ENCODE measurements around the gene PAQR4. TPM values are rescaled to one million over a fixed set of nuclear protein-coding genes. Genes with fewer than 3 reads are reported as not detected.

The PAQR4 gene
- total and polyA plus RNA-seq, 2 experiments from 2014 or later = 4.5 to 8.3 TPM

- H3K79me2 ChIP-seq = no peaks in the 10 kb centered on the region
- 52% methylated on average over 7 of the region's 8 CpGs for WGBS (ENCODE audit: low lambda C conversion rate, missing lambda C conversion rate)
- no peak for DNase-seq (ENCODE audit: low spot score)
- H3K9me2 ChIP-seq (replicated peaks; ENCODE audit: insufficient read depth) = no peaks in the 10 kb centered on the region
- no peaks in the 10 kb centered on the region for H3K36me3 ChIP-seq (replicated peaks; ENCODE audit: insufficient read depth, low read depth)
- no peak overlapping the region for H3K27ac ChIP-seq
- no peak overlapping the region for H3K4me3 ChIP-seq
- no peaks in the 10 kb centered on the region for H3K27me3 ChIP-seq
- H3K4me1 ChIP-seq (ENCODE audit: insufficient read depth) = peaks cover 6% of the 10 kb centered on the region
- TF ChIP-seq EZH2phosphoT487 (IDR thresholded peaks at IDR 0.05; ENCODE audit: low read depth, severe bottlenecking, unreplicated experiment) (no peak), CTCF (IDR thresholded peaks at IDR 0.05; ENCODE audit: poor library complexity) (no peak), EZH2 (IDR thresholded peaks at IDR 0.05; ENCODE audit: borderline replicate concordance) (no peak)
- H2AFZ ChIP-seq = no peak overlapping the region
- no peak overlapping the region for H3K4me2 ChIP-seq
- H3K9me3 ChIP-seq (ENCODE audit: low read depth) = no peaks in the 10 kb centered on the region
- H4K20me1 ChIP-seq (ENCODE audit: insufficient read depth, poor library complexity, severe bottlenecking) = no peaks in the 10 kb centered on the region
Measured at GRCh38 chr16:2988590-2989099, 19.5 kb downstream of the PAQR4 start.

GRCh38 chr16:2990891-2991290, 21.7 kb downstream of the PAQR4 start:
- H3K79me2 ChIP-seq = no peaks in the 10 kb centered on the region
- WGBS (ENCODE audit: low lambda C conversion rate, missing lambda C conversion rate) = 59% methylated on average over 10 of the region's 10 CpGs

GRCh38 chr16:2991566-2992261, 22.6 kb downstream of the PAQR4 start:
- WGBS (ENCODE audit: low lambda C conversion rate, missing lambda C conversion rate) = 98% methylated on average over 12 of the region's 12 CpGs
- Histone ChIP-seq H3K9me3 (ENCODE audit: low read depth) (no peaks in the 10 kb centered on the region), H3K9me2 (replicated peaks; ENCODE audit: insufficient read depth) (no peaks in the 10 kb centered on the region), H2AFZ (no peak overlapping the region), H3K4me2 (no peak overlapping the region), H3K36me3 (replicated peaks; ENCODE audit: insufficient read depth, low read depth) (no peaks in the 10 kb centered on the region), H3K4me1 (ENCODE audit: insufficient read depth) (peaks cover 6% of the 10 kb centered on the region), H3K27me3 (no peaks in the 10 kb centered on the region), H3K79me2 (no peaks in the 10 kb centered on the region), H4K20me1 (ENCODE audit: insufficient read depth, poor library complexity, severe bottlenecking) (no peaks in the 10 kb centered on the region), H3K27ac (no peak overlapping the region), H3K4me3 (no peak overlapping the region)
- no peak for DNase-seq (ENCODE audit: low spot score)
- TF ChIP-seq CTCF (IDR thresholded peaks at IDR 0.05; ENCODE audit: poor library complexity) = no peak
- TF ChIP-seq EZH2 (IDR thresholded peaks at IDR 0.05; ENCODE audit: borderline replicate concordance) = no peak
- TF ChIP-seq EZH2phosphoT487 (IDR thresholded peaks at IDR 0.05; ENCODE audit: low read depth, severe bottlenecking, unreplicated experiment) = no peak

More at GRCh38 chr16:2990891-2991290, 21.7 kb downstream of the PAQR4 start:
- Histone ChIP-seq H3K4me3 (no peak overlapping the region), H4K20me1 (ENCODE audit: insufficient read depth, poor library complexity, severe bottlenecking) (no peaks in the 10 kb centered on the region), H3K4me2 (no peak overlapping the region), H3K27ac (no peak overlapping the region), H3K4me1 (ENCODE audit: insufficient read depth) (peaks cover 6% of the 10 kb centered on the region), H3K27me3 (no peaks in the 10 kb centered on the region), H3K9me3 (ENCODE audit: low read depth) (no peaks in the 10 kb centered on the region), H3K36me3 (replicated peaks; ENCODE audit: insufficient read depth, low read depth) (no peaks in the 10 kb centered on the region), H3K9me2 (replicated peaks; ENCODE audit: insufficient read depth) (no peaks in the 10 kb centered on the region), H2AFZ (no peak overlapping the region)
- no peak for DNase-seq (ENCODE audit: low spot score)
- TF ChIP-seq CTCF (IDR thresholded peaks at IDR 0.05; ENCODE audit: poor library complexity) = no peak
- TF ChIP-seq EZH2phosphoT487 (IDR thresholded peaks at IDR 0.05; ENCODE audit: low read depth, severe bottlenecking, unreplicated experiment) = no peak
- no peak for TF ChIP-seq EZH2 (IDR thresholded peaks at IDR 0.05; ENCODE audit: borderline replicate concordance)
